Liver (tissue), 9 donors: ENCODE data around the gene CIBAR2. TPM values are rescaled to one million over a fixed set of nuclear protein-coding genes. Genes with fewer than 3 reads are reported as not detected.

Experiments used
- DNase-seq: peaks from one replicate; pipeline ENCODE4 v3.0.0-alpha.2; 2017; ENCODE audit warnings: low spot score
- H3K27ac ChIP-seq, 2 donors: one replicate each; pipeline ENCODE4 v1.7.0; 2013; ENCODE audit warnings: inconsistent platforms in 2 of 2, low read length in 2 of 2, control low read depth in 1 of 2, low read depth in 1 of 2, mild to moderate bottlenecking in 1 of 2
- H3K27me3 ChIP-seq, 4 donors: one replicate each; pipeline versions ENCODE4 v1.6.1 to v1.7.0; 2013; ENCODE audit warnings: low read length in 3 of 4, inconsistent platforms in 1 of 4, mild to moderate bottlenecking in 1 of 4, moderate library complexity in 1 of 4; ENCODE audit not compliant: control insufficient read depth in 4 of 4, insufficient read depth in 4 of 4
- H3K36me3 ChIP-seq, 4 donors: one replicate each; pipeline versions ENCODE4 v1.6.1 to v1.7.0; 2013; ENCODE audit warnings: low read length in 3 of 4, mild to moderate bottlenecking in 3 of 4, low read depth in 1 of 4, moderate library complexity in 1 of 4; ENCODE audit not compliant: control insufficient read depth in 4 of 4, insufficient read depth in 3 of 4
- H3K4me1 ChIP-seq, 4 donors: one replicate each; pipeline versions ENCODE4 v1.6.1 to v1.7.0; 2013; ENCODE audit warnings: low read length in 3 of 4, mild to moderate bottlenecking in 3 of 4, moderate library complexity in 1 of 4; ENCODE audit not compliant: control insufficient read depth in 4 of 4, insufficient read depth in 4 of 4
- H3K4me3 ChIP-seq, 3 donors: one replicate each; pipeline versions ENCODE4 v1.6.1 to v1.7.0; 2013; ENCODE audit warnings: low read length in 3 of 3, control low read depth in 1 of 3, low read depth in 1 of 3, mild to moderate bottlenecking in 1 of 3
- H3K9ac ChIP-seq, 2 donors: one replicate each; pipeline ENCODE4 v1.7.0; 2013; ENCODE audit warnings: low read length in 2 of 2, mild to moderate bottlenecking in 2 of 2, moderate library complexity in 2 of 2, control low read depth in 1 of 2, low read depth in 1 of 2
- H3K9me3 ChIP-seq, 4 donors: one replicate each; pipeline versions ENCODE4 v1.6.1 to v1.7.0; 2013; ENCODE audit warnings: low read length in 3 of 4; ENCODE audit not compliant: control insufficient read depth in 4 of 4
- EGR1 ChIP-seq, 2 donors: IDR thresholded peaks; 2 replicates each; pipeline ENCODE4 v1.6.1; 2016 to 2018; ENCODE audit warnings: antibody characterized with exemption in 2 of 2, low read depth in 2 of 2
- FOXA1 ChIP-seq: IDR thresholded peaks from 2 replicates; pipeline ENCODE4 v1.6.1; 2016; ENCODE audit warnings: antibody characterized with exemption
- FOXA2 ChIP-seq: IDR thresholded peaks from 2 replicates; pipeline ENCODE4 v1.6.1; 2016; ENCODE audit warnings: antibody characterized with exemption
- GABPA ChIP-seq, 2 donors: IDR thresholded peaks in 1 of 2; conservative IDR thresholded peaks in 1 of 2; 2 replicates each; pipeline ENCODE4 v1.6.1; 2016; ENCODE audit warnings: antibody characterized with exemption in 2 of 2, mild to moderate bottlenecking in 1 of 2, moderate library complexity in 1 of 2
- HNF4A ChIP-seq, 2 donors: conservative IDR thresholded peaks; 2 replicates each; pipeline ENCODE4 v1.6.1; 2016; ENCODE audit warnings: antibody characterized with exemption in 2 of 2, mild to moderate bottlenecking in 2 of 2
- HNF4G ChIP-seq: IDR thresholded peaks from 2 replicates; pipeline ENCODE4 v1.6.1; 2016; ENCODE audit warnings: antibody characterized with exemption
- JUND ChIP-seq, 2 donors: IDR thresholded peaks; 2 replicates each; pipeline ENCODE4 v1.6.1; 2016; ENCODE audit warnings: antibody characterized with exemption in 2 of 2
- NR2F2 ChIP-seq: IDR thresholded peaks from 2 replicates; pipeline ENCODE4 v1.6.1; 2016; ENCODE audit warnings: antibody characterized with exemption
- RAD21 ChIP-seq, 2 donors: IDR thresholded peaks; 2 replicates each; pipeline ENCODE4 v1.6.1; 2016; ENCODE audit warnings: antibody characterized with exemption in 2 of 2, mild to moderate bottlenecking in 2 of 2
- RXRA ChIP-seq, 2 donors: IDR thresholded peaks; 2 replicates each; pipeline ENCODE4 v1.6.1; 2017 to 2018; ENCODE audit warnings: antibody characterized with exemption in 2 of 2, mild to moderate bottlenecking in 1 of 2
- SP1 ChIP-seq: IDR thresholded peaks from 2 replicates; pipeline ENCODE4 v1.6.1; 2018; ENCODE audit warnings: antibody characterized with exemption, mild to moderate bottlenecking
- TAF1 ChIP-seq: conservative IDR thresholded peaks from 2 replicates; pipeline ENCODE4 v1.6.1; 2016; ENCODE audit warnings: antibody characterized with exemption, mild to moderate bottlenecking
- YY1 ChIP-seq: IDR thresholded peaks from 2 replicates; pipeline ENCODE4 v1.6.1; 2016; ENCODE audit warnings: antibody characterized with exemption, mild to moderate bottlenecking
- WGBS: extraction: QIAGEN DNeasy Blood & Tissue Kit; methylation state at CpG from one replicate; pipeline ENCODE4 v1.1.7; 2013; 5-methylcytosine and 5-hydroxymethylcytosine counted together
- polyA plus RNA-seq, 2 donors: library from polyadenylated mRNA; stranded (reverse) in 1 of 2; unstranded in 1 of 2; fragments of 200-250 nt in 1 of 2; fragments of >200 nt in 1 of 2; fragmentation: Nextera tagmentation in 1 of 2; extraction: Ambion mirVana in 1 of 2; gene quantifications; one replicate each; pipeline versions ENCODE4 v1.2.1 to v1.2.3, GENCODE V29; 2013 to 2015
- total RNA-seq, 2 donors: library from RNA; depleted of rRNA; stranded (reverse); fragments of >200 nt; gene quantifications; one replicate each; pipeline ENCODE4 v1.2.3, GENCODE V29; 2014
- TF ChIP-seq, protein P1 (sequence below): IDR thresholded peaks from 2 replicates; pipeline ENCODE4 v1.6.1; 2016; ENCODE audit warnings: antibody characterized with exemption
- TF ChIP-seq, protein P2 (sequence below): IDR thresholded peaks from 2 replicates; pipeline ENCODE4 v1.6.1; 2016; ENCODE audit warnings: antibody characterized with exemption
- TF ChIP-seq, protein P3 (sequence below): IDR thresholded peaks from 2 replicates; pipeline ENCODE4 v1.6.1; 2016; ENCODE audit warnings: antibody characterized with exemption, mild to moderate bottlenecking
- TF ChIP-seq, protein P4 (sequence below): fragments of 150-350 bp; IDR thresholded peaks from 2 replicates; pipeline ENCODE4 v1.5.1; 2017; ENCODE audit warnings: improper control_type of control experiment, low read depth, low read length; ENCODE audit not compliant: missing input control
- donor health status: healthy.
- donor health status: healthy.
- donor health status: healthy.
- donor health status: healthy.
- donor health status: healthy.

The CIBAR2 gene
- total and polyA plus RNA-seq, 4 donors, result not detected

DNA sequence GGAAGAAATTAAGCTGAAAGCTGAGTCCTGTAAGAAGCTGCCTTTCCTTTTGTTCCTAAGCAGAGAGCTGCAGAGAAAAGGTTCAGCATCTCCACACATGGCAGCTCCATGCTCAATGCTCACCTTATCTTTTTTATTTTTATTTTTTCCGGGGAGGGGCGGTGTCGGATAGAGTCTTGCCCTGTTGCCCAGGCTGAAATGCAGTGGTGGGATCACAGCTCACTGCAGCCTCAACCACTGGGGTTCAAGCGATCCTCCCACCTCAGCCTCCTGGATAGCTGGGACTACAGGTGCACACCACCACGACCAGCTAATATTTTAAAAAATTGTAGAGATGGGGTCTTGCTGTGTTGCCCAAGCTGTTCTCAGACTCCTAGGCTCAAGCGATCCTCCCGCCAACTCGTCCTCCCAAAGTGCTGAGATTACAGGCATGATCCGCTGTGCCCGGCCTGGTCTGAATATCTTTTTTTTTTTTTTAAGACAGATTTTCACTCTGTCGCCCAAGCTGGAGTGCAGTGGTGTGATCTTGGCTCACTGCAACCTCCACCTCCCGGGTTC, 28.3 kb upstream of the CIBAR2 start:
- H3K27me3 ChIP-seq, result no peaks in the 10 kb centered on the region
- no peaks in the 10 kb centered on the region for H3K36me3 ChIP-seq
- H3K27ac ChIP-seq, result no peak overlapping the region
- H3K9ac ChIP-seq, result no peak overlapping the region
- DNase-seq, result no peak
- 86% methylated on average over 12 of the region's 12 CpGs for WGBS
- peaks cover 0 to 20% (median 10%) of the 10 kb centered on the region in 4 donors for H3K4me1 ChIP-seq
- H3K4me3 ChIP-seq, result no peak overlapping the region
- TF ChIP-seq FOXA2 (no peak), JUND (IDR thresholded peaks at IDR 0.05) (no peak), EGR1 (IDR thresholded peaks at IDR 0.05; ENCODE audit: low read depth in 2 of 2) (no peak), FOXA1 (no peak), HNF4G (no peak), SP1 (no peak), HNF4A (conservative IDR thresholded peaks at IDR 0.05) (no peak), TAF1 (no peak), RAD21 (IDR thresholded peaks at IDR 0.05) (no peak), RXRA (IDR thresholded peaks at IDR 0.05) (no peak), YY1 (no peak), GABPA (IDR thresholded peaks at IDR 0.05 in 1 of 2, conservative IDR thresholded peaks at IDR 0.05 in 1 of 2) (no peak), NR2F2 (no peak)
- TF ChIP-seq, protein P1, sequence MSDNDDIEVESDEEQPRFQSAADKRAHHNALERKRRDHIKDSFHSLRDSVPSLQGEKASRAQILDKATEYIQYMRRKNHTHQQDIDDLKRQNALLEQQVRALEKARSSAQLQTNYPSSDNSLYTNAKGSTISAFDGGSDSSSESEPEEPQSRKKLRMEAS, result no peak
- TF ChIP-seq, protein P2, sequence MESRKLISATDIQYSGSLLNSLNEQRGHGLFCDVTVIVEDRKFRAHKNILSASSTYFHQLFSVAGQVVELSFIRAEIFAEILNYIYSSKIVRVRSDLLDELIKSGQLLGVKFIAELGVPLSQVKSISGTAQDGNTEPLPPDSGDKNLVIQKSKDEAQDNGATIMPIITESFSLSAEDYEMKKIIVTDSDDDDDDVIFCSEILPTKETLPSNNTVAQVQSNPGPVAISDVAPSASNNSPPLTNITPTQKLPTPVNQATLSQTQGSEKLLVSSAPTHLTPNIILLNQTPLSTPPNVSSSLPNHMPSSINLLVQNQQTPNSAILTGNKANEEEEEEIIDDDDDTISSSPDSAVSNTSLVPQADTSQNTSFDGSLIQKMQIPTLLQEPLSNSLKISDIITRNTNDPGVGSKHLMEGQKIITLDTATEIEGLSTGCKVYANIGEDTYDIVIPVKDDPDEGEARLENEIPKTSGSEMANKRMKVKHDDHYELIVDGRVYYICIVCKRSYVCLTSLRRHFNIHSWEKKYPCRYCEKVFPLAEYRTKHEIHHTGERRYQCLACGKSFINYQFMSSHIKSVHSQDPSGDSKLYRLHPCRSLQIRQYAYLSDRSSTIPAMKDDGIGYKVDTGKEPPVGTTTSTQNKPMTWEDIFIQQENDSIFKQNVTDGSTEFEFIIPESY, result no peak
- TF ChIP-seq, protein P3, sequence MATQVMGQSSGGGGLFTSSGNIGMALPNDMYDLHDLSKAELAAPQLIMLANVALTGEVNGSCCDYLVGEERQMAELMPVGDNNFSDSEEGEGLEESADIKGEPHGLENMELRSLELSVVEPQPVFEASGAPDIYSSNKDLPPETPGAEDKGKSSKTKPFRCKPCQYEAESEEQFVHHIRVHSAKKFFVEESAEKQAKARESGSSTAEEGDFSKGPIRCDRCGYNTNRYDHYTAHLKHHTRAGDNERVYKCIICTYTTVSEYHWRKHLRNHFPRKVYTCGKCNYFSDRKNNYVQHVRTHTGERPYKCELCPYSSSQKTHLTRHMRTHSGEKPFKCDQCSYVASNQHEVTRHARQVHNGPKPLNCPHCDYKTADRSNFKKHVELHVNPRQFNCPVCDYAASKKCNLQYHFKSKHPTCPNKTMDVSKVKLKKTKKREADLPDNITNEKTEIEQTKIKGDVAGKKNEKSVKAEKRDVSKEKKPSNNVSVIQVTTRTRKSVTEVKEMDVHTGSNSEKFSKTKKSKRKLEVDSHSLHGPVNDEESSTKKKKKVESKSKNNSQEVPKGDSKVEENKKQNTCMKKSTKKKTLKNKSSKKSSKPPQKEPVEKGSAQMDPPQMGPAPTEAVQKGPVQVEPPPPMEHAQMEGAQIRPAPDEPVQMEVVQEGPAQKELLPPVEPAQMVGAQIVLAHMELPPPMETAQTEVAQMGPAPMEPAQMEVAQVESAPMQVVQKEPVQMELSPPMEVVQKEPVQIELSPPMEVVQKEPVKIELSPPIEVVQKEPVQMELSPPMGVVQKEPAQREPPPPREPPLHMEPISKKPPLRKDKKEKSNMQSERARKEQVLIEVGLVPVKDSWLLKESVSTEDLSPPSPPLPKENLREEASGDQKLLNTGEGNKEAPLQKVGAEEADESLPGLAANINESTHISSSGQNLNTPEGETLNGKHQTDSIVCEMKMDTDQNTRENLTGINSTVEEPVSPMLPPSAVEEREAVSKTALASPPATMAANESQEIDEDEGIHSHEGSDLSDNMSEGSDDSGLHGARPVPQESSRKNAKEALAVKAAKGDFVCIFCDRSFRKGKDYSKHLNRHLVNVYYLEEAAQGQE, result no peak
- TF ChIP-seq, protein P4, sequence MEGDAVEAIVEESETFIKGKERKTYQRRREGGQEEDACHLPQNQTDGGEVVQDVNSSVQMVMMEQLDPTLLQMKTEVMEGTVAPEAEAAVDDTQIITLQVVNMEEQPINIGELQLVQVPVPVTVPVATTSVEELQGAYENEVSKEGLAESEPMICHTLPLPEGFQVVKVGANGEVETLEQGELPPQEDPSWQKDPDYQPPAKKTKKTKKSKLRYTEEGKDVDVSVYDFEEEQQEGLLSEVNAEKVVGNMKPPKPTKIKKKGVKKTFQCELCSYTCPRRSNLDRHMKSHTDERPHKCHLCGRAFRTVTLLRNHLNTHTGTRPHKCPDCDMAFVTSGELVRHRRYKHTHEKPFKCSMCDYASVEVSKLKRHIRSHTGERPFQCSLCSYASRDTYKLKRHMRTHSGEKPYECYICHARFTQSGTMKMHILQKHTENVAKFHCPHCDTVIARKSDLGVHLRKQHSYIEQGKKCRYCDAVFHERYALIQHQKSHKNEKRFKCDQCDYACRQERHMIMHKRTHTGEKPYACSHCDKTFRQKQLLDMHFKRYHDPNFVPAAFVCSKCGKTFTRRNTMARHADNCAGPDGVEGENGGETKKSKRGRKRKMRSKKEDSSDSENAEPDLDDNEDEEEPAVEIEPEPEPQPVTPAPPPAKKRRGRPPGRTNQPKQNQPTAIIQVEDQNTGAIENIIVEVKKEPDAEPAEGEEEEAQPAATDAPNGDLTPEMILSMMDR, result no peak
- H3K9me3 ChIP-seq, result peaks cover 0 to 5% (median 0%) of the 10 kb centered on the region in 4 donors
